Stimulated activated CD4-positive, alpha-beta T cell treated with anti-CD3 and anti-CD28 coated beads, Interleukin-2, amount 100 ng/mL, for 48 hours (primary cell): Measurements from ENCODE around the gene SLC25A10.
A peak's percentile ranks its signal among the peaks of the same experiment; 100 is the strongest.
"Not testable (repeated sequence)": the region's sequence is repeated elsewhere in the genome, so short reads cannot be mapped to it uniquely, and the experiment has no call there.

Source experiments
- DNase-seq, 2 donors: peaks; one replicate each; pipeline ENCODE4 v3.0.0-alpha.2; 2020

The SLC25A10 gene

GRCh38 chr17:81711814-81712467 is at the start of gene SLC25A10:
Gene SLC25A10, plus strand, starts transcription at chr17:81712284. Its CDS starts 143 bp downstream, at chr17:81712427.
- peak; percentile 74 to 79 for DNase-seq

GRCh38 chr17:81664051-81664470 is 48.0 kb upstream of the SLC25A10 start:
- no peak for DNase-seq

GRCh38 chr17:81665205-81666091 is 46.6 kb upstream of the SLC25A10 start:
- DNase-seq, result peak; percentile 51

- DNase-seq, result no peak
Measured at GRCh38 chr17:81666092-81666341, 46.1 kb upstream of the SLC25A10 start.

GRCh38 chr17:81666342-81667191 is 45.5 kb upstream of the SLC25A10 start, which contains the start of the genes CCDC137 and OXLD1:
Gene CCDC137, plus strand, starts transcription at chr17:81666737. Its CDS starts 30 bp downstream, at chr17:81666767.
Gene OXLD1, minus strand, starts transcription at chr17:81666605. Its CDS starts 28 bp downstream, at chr17:81666577.
- peak; percentile 90 for DNase-seq

GRCh38 chr17:81667754-81668153 is 44.3 kb upstream of the SLC25A10 start:
- DNase-seq, result no peak

- no peak for DNase-seq
Measured at GRCh38 chr17:81672504-81672903, 39.6 kb upstream of the SLC25A10 start.

- DNase-seq, result no peak
Measured at GRCh38 chr17:81672954-81673353, 39.1 kb upstream of the SLC25A10 start.

- no peak for DNase-seq
Measured at GRCh38 chr17:81673561-81674258, 38.4 kb upstream of the SLC25A10 start.

- not testable (repeated sequence) for DNase-seq
Measured at GRCh38 chr17:81675515-81676221, 36.4 kb upstream of the SLC25A10 start.

- no peak for DNase-seq
Measured at GRCh38 chr17:81676906-81677305, 35.2 kb upstream of the SLC25A10 start.

GRCh38 chr17:81680150-81680549 is 31.9 kb upstream of the SLC25A10 start:
- DNase-seq, result no peak

GRCh38 chr17:81681672-81682071 is 30.4 kb upstream of the SLC25A10 start:
- DNase-seq, result no peak

GRCh38 chr17:81682565-81683207 is 29.4 kb upstream of the SLC25A10 start:
- no peak for DNase-seq

- DNase-seq, result no peak
Measured at GRCh38 chr17:81683208-81683583, 28.9 kb upstream of the SLC25A10 start.

- peak; percentile 95 to 96 for DNase-seq
Measured at GRCh38 chr17:81683584-81684441, 28.3 kb upstream of the SLC25A10 start, which contains the start of the genes ARL16 and HGS. Gene ARL16, minus strand, starts transcription at chr17:81683797. Its CDS starts 44 bp downstream, at chr17:81683753. Gene HGS, plus strand, starts transcription at chr17:81684011. Its CDS starts 56 bp downstream, at chr17:81684067.

GRCh38 chr17:81684442-81684911 is 27.6 kb upstream of the SLC25A10 start:
- DNase-seq, result no peak

GRCh38 chr17:81685108-81685507 is 27.0 kb upstream of the SLC25A10 start:
- DNase-seq, result peak in 1 of 2 donors; percentile 47

- no peak for DNase-seq
Measured at GRCh38 chr17:81686614-81687013, 25.5 kb upstream of the SLC25A10 start.
